SIG-M5 treated with dmso at 0.1 percent for 504 hours (cell line): ENCODE results near the gene PSD2.

Experiments
- DNase-seq: peaks from one replicate; lab custom pipeline; 2025; ENCODE audit not compliant: unreplicated experiment; lab: John Stamatoyannopoulos, UW

PSD2 gene

GRCh38 chr5:139872851-139873794 is 77.5 kb downstream of the PSD2 start:
- DNase-seq: no peak

GRCh38 chr5:139875957-139876356 is 80.3 kb downstream of the PSD2 start:
- no peak for DNase-seq

- no peak for DNase-seq
Observed at GRCh38 chr5:139877129-139877597, 81.6 kb downstream of the PSD2 start.

GRCh38 chr5:139878093-139878492 is 82.5 kb downstream of the PSD2 start:
- no peak for DNase-seq

GRCh38 chr5:139880416-139881142 is 85.0 kb downstream of the PSD2 start:
- DNase-seq: no peak

GRCh38 chr5:139881143-139881733 is 85.6 kb downstream of the PSD2 start:
- DNase-seq: no peak

- DNase-seq: no peak
Observed at GRCh38 chr5:139882316-139882715, 86.7 kb downstream of the PSD2 start.

GRCh38 chr5:139882961-139883539 is 87.4 kb downstream of the PSD2 start:
- no peak for DNase-seq

- DNase-seq: no peak
Observed at GRCh38 chr5:139884144-139884543, 88.5 kb downstream of the PSD2 start.

GRCh38 chr5:139884734-139885133 is 89.1 kb downstream of the PSD2 start:
- no peak for DNase-seq

- no peak for DNase-seq
Observed at GRCh38 chr5:139885172-139885856, 89.7 kb downstream of the PSD2 start.

GRCh38 chr5:139885857-139886208 is 90.2 kb downstream of the PSD2 start:
- DNase-seq: no peak

GRCh38 chr5:139886213-139886612 is 90.6 kb downstream of the PSD2 start:
- no peak for DNase-seq

- DNase-seq: no peak
Observed at GRCh38 chr5:139888370-139888769, 92.8 kb downstream of the PSD2 start.

- DNase-seq: no peak
Observed at GRCh38 chr5:139889410-139889809, 93.8 kb downstream of the PSD2 start.

- DNase-seq: no peak
Observed at GRCh38 chr5:139893873-139894272, 98.3 kb downstream of the PSD2 start.
